GM12873 (cell line): ENCODE measurements around the gene ICE2.

ENCODE experiments used
- TF ChIP-seq, protein P1 (sequence below): IDR thresholded peaks from 2 replicates; pipeline ENCODE4 v1.5.1; 2012; ENCODE audit warnings: low read depth, mild to moderate bottlenecking, moderate library complexity, low read length, control low read depth; ENCODE audit not compliant: insufficient read depth; ENCODE audit errors: missing control alignments

The ICE2 gene

DNA sequence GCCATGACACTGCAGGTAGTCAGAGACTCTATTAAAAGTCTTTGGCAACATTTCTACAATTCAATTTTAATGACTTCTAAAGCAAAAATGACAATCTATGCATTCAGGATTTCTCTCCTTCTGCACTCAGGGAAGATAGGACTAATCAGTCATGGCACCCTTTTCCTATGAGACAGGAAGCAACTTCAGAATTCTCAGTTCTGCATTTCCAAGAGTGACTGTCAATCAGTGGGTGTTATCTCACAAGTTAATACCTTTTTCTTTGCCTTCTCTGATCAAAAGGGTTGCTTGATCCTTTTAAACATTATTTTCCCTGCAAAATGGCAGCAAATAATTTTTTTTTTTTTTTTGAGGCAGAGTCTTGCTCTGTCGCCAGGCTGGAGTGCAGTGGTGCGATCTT lies 7.8 kb upstream of the ICE2 start:
- TF ChIP-seq, protein P1, sequence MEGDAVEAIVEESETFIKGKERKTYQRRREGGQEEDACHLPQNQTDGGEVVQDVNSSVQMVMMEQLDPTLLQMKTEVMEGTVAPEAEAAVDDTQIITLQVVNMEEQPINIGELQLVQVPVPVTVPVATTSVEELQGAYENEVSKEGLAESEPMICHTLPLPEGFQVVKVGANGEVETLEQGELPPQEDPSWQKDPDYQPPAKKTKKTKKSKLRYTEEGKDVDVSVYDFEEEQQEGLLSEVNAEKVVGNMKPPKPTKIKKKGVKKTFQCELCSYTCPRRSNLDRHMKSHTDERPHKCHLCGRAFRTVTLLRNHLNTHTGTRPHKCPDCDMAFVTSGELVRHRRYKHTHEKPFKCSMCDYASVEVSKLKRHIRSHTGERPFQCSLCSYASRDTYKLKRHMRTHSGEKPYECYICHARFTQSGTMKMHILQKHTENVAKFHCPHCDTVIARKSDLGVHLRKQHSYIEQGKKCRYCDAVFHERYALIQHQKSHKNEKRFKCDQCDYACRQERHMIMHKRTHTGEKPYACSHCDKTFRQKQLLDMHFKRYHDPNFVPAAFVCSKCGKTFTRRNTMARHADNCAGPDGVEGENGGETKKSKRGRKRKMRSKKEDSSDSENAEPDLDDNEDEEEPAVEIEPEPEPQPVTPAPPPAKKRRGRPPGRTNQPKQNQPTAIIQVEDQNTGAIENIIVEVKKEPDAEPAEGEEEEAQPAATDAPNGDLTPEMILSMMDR, result no peak

DNA sequence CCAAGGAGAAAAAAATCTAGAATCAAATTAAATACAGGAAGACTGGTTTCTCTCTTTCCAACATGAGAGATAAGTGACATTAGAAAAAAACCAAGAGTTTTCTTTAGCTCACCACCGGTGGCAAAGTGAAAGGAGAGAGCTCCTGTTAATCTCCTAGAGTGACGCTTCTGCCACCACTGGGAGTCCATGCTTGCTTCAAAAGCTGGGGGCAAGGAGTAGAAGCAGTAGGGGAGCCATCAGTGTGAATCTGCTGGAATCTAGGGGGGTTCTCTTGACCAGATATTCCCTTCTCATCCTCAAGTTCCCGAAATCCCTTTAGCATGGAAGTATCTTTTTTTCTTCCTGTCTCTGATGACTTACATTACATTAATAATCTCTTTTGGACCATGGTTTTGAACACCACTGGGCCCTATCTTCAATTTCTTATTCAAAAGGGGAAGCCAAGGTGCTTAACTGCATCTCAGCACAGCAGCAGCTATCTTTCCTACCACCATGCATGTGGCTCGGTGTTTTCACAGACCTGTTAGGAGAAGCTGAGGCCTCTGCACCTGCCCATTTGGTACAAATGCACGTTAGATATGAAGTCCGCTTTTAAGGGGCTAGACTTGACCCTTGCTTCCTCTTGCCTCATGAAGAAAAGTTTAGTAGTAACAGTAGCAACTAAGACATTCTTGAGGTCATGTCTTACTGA lies 6.6 kb upstream of the ICE2 start:
- TF ChIP-seq, protein P1, result no peak

DNA sequence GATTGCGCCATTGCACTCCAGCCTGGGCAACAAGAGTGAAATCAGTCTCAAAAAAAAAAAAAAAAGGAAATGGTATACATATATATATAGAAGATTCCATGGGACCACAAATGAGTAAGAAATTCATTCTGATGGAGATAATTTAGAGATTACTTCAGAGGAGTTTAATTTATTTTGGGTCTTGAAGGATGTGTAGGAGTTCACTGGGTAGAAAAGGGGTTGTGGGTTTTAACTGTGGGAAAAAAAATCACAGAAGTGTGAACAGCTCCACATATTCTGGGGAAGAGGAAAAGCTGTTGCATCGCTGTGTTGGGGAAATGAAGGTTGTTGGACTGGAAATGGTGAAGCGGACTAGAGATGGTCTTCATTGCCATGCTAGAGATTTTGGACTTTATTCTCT lies 4.1 kb upstream of the ICE2 start:
- TF ChIP-seq, protein P1, result no peak

DNA sequence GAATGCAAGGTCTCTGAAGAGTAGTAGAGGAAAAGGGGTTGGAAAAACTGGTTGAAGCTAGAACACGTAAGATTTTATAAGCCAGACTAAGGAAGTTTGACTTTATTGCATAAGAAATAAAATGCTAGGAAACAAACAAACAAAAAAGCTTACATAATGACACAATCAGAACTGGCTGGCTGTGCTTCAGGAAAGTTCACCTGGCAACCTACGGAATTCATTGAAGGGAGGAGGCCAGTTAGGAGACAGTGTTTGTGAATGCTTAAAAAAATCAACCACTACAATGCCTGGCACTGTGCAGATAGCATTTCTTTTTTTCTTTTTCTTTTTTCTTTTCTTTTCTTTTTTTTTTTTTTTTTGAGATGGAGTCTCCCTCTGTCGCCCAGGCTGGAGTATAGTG lies 1.9 kb upstream of the ICE2 start:
- TF ChIP-seq, protein P1, result no peak

DNA sequence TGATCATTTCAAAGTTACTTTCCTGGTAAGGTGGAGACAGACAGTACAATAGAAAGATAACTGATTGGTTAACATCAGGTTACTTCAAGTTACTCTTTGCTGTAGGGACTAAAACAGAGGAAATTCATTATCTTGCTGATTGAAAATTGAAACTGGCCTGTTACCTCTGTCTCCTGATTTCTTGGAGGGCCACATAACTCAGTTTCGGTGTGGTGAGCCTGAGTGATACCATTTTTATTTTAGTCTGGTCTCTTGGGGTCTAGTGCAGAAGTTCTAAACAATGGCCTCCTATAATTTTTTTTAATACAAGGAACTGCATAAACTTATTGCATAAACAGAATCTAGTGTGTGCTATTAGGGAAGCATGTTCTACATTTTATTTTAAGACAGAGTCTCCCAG lies 1.2 kb upstream of the ICE2 start:
- TF ChIP-seq, protein P1, result no peak

DNA sequence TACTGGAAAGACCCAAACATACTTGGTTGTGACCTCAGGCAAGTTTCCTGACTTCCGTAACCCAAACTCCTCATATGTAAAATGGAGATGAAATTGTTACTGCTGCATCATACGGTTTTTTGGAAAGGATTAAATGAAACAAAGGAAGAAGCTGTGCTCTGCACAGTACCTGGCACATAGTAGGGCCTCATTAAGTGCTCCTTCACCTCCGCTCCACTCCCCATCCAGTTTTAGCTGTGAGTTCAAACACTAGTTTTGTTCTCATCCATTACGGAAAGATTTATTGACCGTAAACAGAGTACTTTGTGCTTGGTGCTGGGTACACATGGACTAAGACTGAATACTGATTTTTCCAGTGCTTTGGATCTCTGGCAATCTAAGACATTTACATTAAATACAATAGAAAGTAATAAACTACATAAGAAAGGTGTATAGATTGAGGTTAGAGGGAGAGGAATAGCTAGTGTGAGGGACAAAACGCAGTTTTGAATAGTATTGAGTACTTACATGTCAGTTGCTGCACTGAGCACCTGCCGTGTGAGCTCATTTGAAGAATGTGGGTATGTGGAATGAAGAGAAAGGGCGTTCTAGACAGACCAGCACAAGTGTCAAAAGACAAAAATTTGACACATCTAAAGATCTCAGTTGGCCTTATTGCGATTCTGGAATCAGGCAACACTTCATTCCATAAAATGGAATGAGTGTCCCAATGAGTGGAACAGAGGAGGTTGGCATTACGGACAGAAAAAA lies 594 bp upstream of the ICE2 start:
- TF ChIP-seq, protein P1, result no peak

DNA sequence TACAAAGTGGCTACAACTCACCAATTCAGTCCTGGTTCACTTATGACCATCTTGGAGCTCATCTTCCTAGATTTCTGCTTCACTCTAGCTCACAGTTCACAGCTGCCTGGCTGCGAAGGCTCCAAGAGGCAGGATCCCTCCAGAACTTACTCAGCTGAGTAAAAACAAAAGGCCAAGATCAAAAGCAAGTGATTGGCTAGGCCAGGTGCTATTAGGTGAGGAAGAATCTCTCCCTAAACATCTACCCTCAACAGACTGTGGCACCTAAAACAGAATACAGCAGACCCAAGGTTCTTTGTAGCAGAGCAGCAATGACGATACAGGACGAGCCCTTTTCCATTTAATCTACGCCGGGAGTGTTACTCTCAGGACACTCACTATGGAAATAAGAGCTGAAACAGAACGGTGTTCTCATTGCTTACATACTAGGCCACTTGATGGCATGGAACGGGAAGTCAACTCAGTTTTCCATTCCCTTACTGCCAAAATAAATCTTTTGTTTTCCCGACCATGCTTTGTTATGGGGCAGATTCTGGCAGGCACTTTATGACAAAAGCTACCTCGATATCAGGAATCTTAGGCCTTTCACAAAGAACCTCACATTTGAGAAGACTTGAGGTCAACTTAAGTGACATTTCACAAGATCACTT lies 901 bp downstream of the ICE2 start:
- TF ChIP-seq, protein P1, result no peak
